Lower lobe of right lung (tissue), 2 donors: ENCODE measurements around the gene COL26A1. TPM values are rescaled to one million over a fixed set of nuclear protein-coding genes. Genes with fewer than 3 reads are reported as not detected.
A peak's percentile ranks its signal among the peaks of the same experiment; 100 is the strongest.

ENCODE experiments used
- ATAC-seq, 2 donors: fragments of 200-7000 bp; cut with Tn5 transposase; one replicate each; pipeline ENCODE4 v1.9.1; 2020 to 2022; ENCODE audit warnings: mild to moderate bottlenecking in 2 of 2, moderate library complexity in 2 of 2
- DNase-seq: peaks from one replicate; pipeline ENCODE4 v3.0.0-alpha.2; 2020
- H3K27ac ChIP-seq: fragments of 200-600 bp; one replicate; pipeline ENCODE4 v1.8.0; 2022
- H3K27me3 ChIP-seq: fragments of 200-600 bp; one replicate; pipeline ENCODE4 v1.8.0; 2022; ENCODE audit warnings: low read depth
- H3K36me3 ChIP-seq: fragments of 200-600 bp; one replicate; pipeline ENCODE4 v1.8.0; 2022; ENCODE audit warnings: mild to moderate bottlenecking
- H3K4me1 ChIP-seq: fragments of 200-600 bp; one replicate; pipeline ENCODE4 v1.8.0; 2022
- H3K4me3 ChIP-seq: fragments of 200-600 bp; one replicate; pipeline ENCODE4 v1.8.0; 2022; ENCODE audit warnings: mild to moderate bottlenecking
- H3K9me3 ChIP-seq: fragments of 200-600 bp; one replicate; pipeline ENCODE4 v1.8.0; 2022
- CTCF ChIP-seq: fragments of 200-600 bp; IDR thresholded peaks from one replicate; pipeline ENCODE4 v1.8.0; 2022; ENCODE audit warnings: antibody characterized with exemption, mild to moderate bottlenecking
- intact Hi-C: fragments of 100-400 bp; cut with DNase I; formaldehyde crosslinking; loops from one replicate; pipeline ENCODE4 v1.11.0; 2022
- total RNA-seq: library from RNA; stranded (reverse); fragmentation: NEBNext Ultra II Directional; extraction: Animal tissue kit (Norgen Biotek cat#: 25700); gene quantifications from one replicate; pipeline ENCODE4 v1.2.1, GENCODE V29; 2021
- donor health status: DM: no; HTN: yes; CAD: no; lungs with severe emphysema.

COL26A1 gene
- total RNA-seq, 1 donor from 2014 or later = 0.24 TPM

- Histone ChIP-seq H3K27ac (no peak overlapping the region), H3K36me3 (no peaks in the 10 kb centered on the region), H3K27me3 (no peaks in the 10 kb centered on the region), H3K9me3 (no peaks in the 10 kb centered on the region), H3K4me1 (no peaks in the 10 kb centered on the region), H3K4me3 (no peak overlapping the region)
- no peak for TF ChIP-seq CTCF
- intact Hi-C loops = loop anchor here (10.0 kb wide), 1 partner anchor 735 kb away; no protein-coding TSS in a partner anchor
- DNase-seq (no peak), ATAC-seq (no peak)
These were observed 177.1 kb downstream of the COL26A1 start for GRCh38 chr7:101539784-101540183.

GRCh38 chr7:101542527-101543241 lies 180.0 kb downstream of the COL26A1 start:
- ATAC-seq = peak; percentile 60 to 76
- DNase-seq = peak; percentile 64
- peak; percentile 94 for TF ChIP-seq CTCF
- no peaks in the 10 kb centered on the region for H3K9me3 ChIP-seq
- intact Hi-C loops = loop anchor here (10.0 kb wide), 1 partner anchor 732 kb away; no protein-coding TSS in a partner anchor
- no peak overlapping the region for H3K4me3 ChIP-seq
- no peaks in the 10 kb centered on the region for H3K27me3 ChIP-seq
- H3K4me1 ChIP-seq = no peaks in the 10 kb centered on the region
- no peaks in the 10 kb centered on the region for H3K36me3 ChIP-seq
- H3K27ac ChIP-seq = no peak overlapping the region

GRCh38 chr7:101543242-101543766 lies 180.6 kb downstream of the COL26A1 start:
- H3K27ac ChIP-seq = no peak overlapping the region
- H3K4me3 ChIP-seq = no peak overlapping the region
- peak; percentile 10 for DNase-seq
- ATAC-seq = no peak
- no peaks in the 10 kb centered on the region for H3K4me1 ChIP-seq
- intact Hi-C loops = loop anchor here (10.0 kb wide), 1 partner anchor 731 kb away; no protein-coding TSS in a partner anchor
- TF ChIP-seq CTCF = no peak
- H3K27me3 ChIP-seq = no peaks in the 10 kb centered on the region
- H3K36me3 ChIP-seq = no peaks in the 10 kb centered on the region
- H3K9me3 ChIP-seq = no peaks in the 10 kb centered on the region

GRCh38 chr7:101543846-101544245 lies 181.2 kb downstream of the COL26A1 start:
- Histone ChIP-seq H3K27ac (no peak overlapping the region), H3K9me3 (no peaks in the 10 kb centered on the region), H3K36me3 (no peaks in the 10 kb centered on the region), H3K4me3 (no peak overlapping the region), H3K27me3 (no peaks in the 10 kb centered on the region), H3K4me1 (no peaks in the 10 kb centered on the region)
- ATAC-seq (no peak), DNase-seq (peak; percentile 2)
- no peak for TF ChIP-seq CTCF
- intact Hi-C loops = loop anchor here (10.0 kb wide), 1 partner anchor 731 kb away; no protein-coding TSS in a partner anchor

GRCh38 chr7:101545441-101546190 lies 182.9 kb downstream of the COL26A1 start:
- Histone ChIP-seq H3K9me3 (no peaks in the 10 kb centered on the region), H3K4me1 (no peaks in the 10 kb centered on the region), H3K4me3 (no peak overlapping the region), H3K27ac (no peak overlapping the region), H3K27me3 (no peaks in the 10 kb centered on the region), H3K36me3 (no peaks in the 10 kb centered on the region)
- intact Hi-C loops = loop anchor here (10.0 kb wide), 1 partner anchor 729 kb away; no protein-coding TSS in a partner anchor
- no peak for TF ChIP-seq CTCF
- ATAC-seq (no peak), DNase-seq (peak; percentile 19)
